GM23248 (cell line): Measurements from ENCODE around the gene PPP5C.

Source experiments
- EZH2 ChIP-seq: fragments of 200-600 bp; sonication (generic); IDR thresholded peaks from 2 replicates; pipeline ENCODE4 v1.6.1; 2018; ENCODE audit warnings: antibody characterized with exemption, mild to moderate bottlenecking; ENCODE audit not compliant: insufficient read depth, poor library complexity, severe bottlenecking
- EZH2phosphoT487 ChIP-seq: fragments of 200-600 bp; sonication (generic); IDR thresholded peaks from 2 replicates; pipeline ENCODE4 v1.6.1; 2018; ENCODE audit warnings: antibody characterized with exemption, moderate library complexity, mild to moderate bottlenecking, low read depth; ENCODE audit not compliant: insufficient read depth

DNA sequence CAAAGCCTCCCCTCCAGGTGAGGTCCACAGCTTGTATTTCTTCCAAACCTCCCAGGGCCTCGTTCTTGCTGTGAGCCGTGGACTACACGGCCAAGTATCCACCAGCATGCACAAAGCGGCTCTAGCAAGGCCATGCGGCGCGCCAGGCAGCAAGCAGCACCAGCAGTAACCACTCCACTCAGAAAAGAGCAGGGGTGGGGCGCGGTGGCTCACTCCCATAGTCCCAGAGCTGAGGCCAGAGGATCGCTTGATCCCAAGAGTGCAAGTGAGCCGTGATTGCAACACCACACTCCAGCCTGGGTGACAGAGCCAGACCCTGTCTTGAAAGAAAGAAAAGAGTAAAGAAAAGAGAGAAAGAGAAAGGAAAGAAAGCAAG, 61.8 kb downstream of the PPP5C start:
- no peak for TF ChIP-seq EZH2
- no peak for TF ChIP-seq EZH2phosphoT487
